ENCODE measurements around the gene LBH.

GRCh38 chr2:30222031-30222430 is 9.3 kb upstream of the LBH start:
- TF ChIP-seq CTCF (IDR thresholded peaks at IDR 0.05), result no peak
- no peak for TF ChIP-seq POLR2A (IDR thresholded peaks at IDR 0.05)
